ENCODE measurements around the gene TCOF1.

- no peak for TF ChIP-seq CTCF (IDR thresholded peaks at IDR 0.05; ENCODE audit: insufficient read depth, low read length)
- no peak for TF ChIP-seq POLR2AphosphoS5 (IDR thresholded peaks at IDR 0.05; ENCODE audit: low read depth)
- TF ChIP-seq REST (IDR thresholded peaks at IDR 0.05; ENCODE audit: insufficient replicate concordance, low read depth): no peak
- no peak for TF ChIP-seq GABPA (IDR thresholded peaks at IDR 0.05; ENCODE audit: low read depth)
- no peak for TF ChIP-seq SPI1 (IDR thresholded peaks at IDR 0.05; ENCODE audit: borderline replicate concordance, low read depth)
Measured at GRCh38 chr5:150428978-150429377, 71.5 kb downstream of the TCOF1 start.
